Ishikawa (cell line): ENCODE data around the gene ZSWIM6.

Experiments
- CEBPB ChIP-seq: IDR thresholded peaks from 2 replicates; pipeline ENCODE4 v1.6.1; 2012
- CREB1 ChIP-seq: IDR thresholded peaks from 2 replicates; pipeline ENCODE4 v1.6.1; 2012; ENCODE audit warnings: low read depth
- NFIC ChIP-seq: IDR thresholded peaks from 2 replicates; pipeline ENCODE4 v1.6.1; 2012
- TCF12 ChIP-seq: IDR thresholded peaks from 2 replicates; pipeline ENCODE4 v1.6.1; 2012; ENCODE audit warnings: low read depth
- YY1 ChIP-seq: IDR thresholded peaks from 2 replicates; pipeline ENCODE4 v1.6.1; 2012; ENCODE audit warnings: low read depth
- TF ChIP-seq, protein P1 (sequence below): IDR thresholded peaks from 2 replicates; pipeline ENCODE4 v1.6.1; 2012; ENCODE audit warnings: low read depth, mild to moderate bottlenecking
- TF ChIP-seq, protein P2 (sequence below): IDR thresholded peaks from 2 replicates; pipeline ENCODE4 v1.6.1; 2012

DNA sequence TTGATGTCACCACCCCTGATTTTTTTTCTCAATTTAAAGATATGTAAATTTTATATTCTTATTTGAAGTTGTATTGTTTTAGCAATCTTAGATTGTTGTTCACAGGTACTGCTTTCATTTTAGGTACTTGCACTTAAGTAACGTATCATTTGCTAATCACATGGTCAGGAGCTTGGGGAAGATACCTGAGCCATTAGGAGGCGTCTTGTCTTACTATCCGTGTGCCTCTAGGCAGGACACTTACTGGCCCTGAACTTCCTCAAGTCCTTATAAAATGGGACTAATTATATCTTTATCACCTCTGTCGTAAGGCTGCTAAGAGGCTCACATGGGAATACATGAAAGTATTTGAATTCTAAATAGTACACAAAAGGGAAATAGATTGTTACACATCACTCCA lies 18.5 kb downstream of the ZSWIM6 start:
- TF ChIP-seq CEBPB (no peak), YY1 (no peak), TCF12 (no peak), NFIC (no peak), CREB1 (no peak)
- TF ChIP-seq, protein P1, sequence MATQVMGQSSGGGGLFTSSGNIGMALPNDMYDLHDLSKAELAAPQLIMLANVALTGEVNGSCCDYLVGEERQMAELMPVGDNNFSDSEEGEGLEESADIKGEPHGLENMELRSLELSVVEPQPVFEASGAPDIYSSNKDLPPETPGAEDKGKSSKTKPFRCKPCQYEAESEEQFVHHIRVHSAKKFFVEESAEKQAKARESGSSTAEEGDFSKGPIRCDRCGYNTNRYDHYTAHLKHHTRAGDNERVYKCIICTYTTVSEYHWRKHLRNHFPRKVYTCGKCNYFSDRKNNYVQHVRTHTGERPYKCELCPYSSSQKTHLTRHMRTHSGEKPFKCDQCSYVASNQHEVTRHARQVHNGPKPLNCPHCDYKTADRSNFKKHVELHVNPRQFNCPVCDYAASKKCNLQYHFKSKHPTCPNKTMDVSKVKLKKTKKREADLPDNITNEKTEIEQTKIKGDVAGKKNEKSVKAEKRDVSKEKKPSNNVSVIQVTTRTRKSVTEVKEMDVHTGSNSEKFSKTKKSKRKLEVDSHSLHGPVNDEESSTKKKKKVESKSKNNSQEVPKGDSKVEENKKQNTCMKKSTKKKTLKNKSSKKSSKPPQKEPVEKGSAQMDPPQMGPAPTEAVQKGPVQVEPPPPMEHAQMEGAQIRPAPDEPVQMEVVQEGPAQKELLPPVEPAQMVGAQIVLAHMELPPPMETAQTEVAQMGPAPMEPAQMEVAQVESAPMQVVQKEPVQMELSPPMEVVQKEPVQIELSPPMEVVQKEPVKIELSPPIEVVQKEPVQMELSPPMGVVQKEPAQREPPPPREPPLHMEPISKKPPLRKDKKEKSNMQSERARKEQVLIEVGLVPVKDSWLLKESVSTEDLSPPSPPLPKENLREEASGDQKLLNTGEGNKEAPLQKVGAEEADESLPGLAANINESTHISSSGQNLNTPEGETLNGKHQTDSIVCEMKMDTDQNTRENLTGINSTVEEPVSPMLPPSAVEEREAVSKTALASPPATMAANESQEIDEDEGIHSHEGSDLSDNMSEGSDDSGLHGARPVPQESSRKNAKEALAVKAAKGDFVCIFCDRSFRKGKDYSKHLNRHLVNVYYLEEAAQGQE = no peak
- TF ChIP-seq, protein P2, sequence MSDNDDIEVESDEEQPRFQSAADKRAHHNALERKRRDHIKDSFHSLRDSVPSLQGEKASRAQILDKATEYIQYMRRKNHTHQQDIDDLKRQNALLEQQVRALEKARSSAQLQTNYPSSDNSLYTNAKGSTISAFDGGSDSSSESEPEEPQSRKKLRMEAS = no peak
